B cell (primary cell): ENCODE data around the gene CDC42BPB. TPM values are rescaled to one million over a fixed set of nuclear protein-coding genes. Genes with fewer than 3 reads are reported as not detected.

Experiments
- ATAC-seq: fragments of 200-7000 bp; cut with Tn5 transposase; one replicate; pipeline ENCODE4 v1.10.0; 2021; ENCODE audit warnings: low read depth, mild to moderate bottlenecking, moderate number of reproducible peaks, moderate library complexity
- CTCF ChIA-PET: fragments of 350-600 bp; sonication (Branson Sonifier 250); formaldehyde crosslinking; loops from one replicate; lab custom pipeline; 2021; ENCODE audit warnings: antibody characterized with exemption, inconsistent platforms; lab: Charles Lee
- POLR2A ChIA-PET: fragments of 350-600 bp; sonication (Branson Sonifier 250); formaldehyde crosslinking; loops from one replicate; lab custom pipeline; 2021; ENCODE audit warnings: antibody characterized with exemption; lab: Charles Lee
- DNase-seq: peaks from one replicate; pipeline ENCODE4 v3.0.0; 2013
- H2AFZ ChIP-seq: 2 replicates; pipeline ENCODE4 v1.6.1; 2012; ENCODE audit warnings: mild to moderate bottlenecking, low read depth, low read length; ENCODE audit not compliant: insufficient read depth, poor library complexity, severe bottlenecking
- H3K27ac ChIP-seq, 2 donors: 1 replicate in 1 of 2; 2 replicates in 1 of 2; pipeline ENCODE4 v1.5.1; 2012 to 2013; ENCODE audit warnings: low read length in 2 of 2, mild to moderate bottlenecking in 2 of 2, moderate library complexity in 1 of 2
- H3K27me3 ChIP-seq, 4 experiments: fragments of 200-600 bp in 1 of 4; sonication (generic) in 1 of 4; replicated peaks in 1 of 4; 1 replicate in 2 of 4; 2 replicates in 2 of 4; pipeline versions ENCODE4 v1.6.1 to v1.7.0; 2013 to 2016; ENCODE audit warnings: low read length in 3 of 4, mild to moderate bottlenecking in 2 of 4, mixed read lengths in 1 of 4, moderate library complexity in 1 of 4; ENCODE audit not compliant: insufficient read depth in 4 of 4, control insufficient read depth in 3 of 4; ENCODE audit errors: control extremely low read depth in 1 of 4
- H3K36me3 ChIP-seq, 2 experiments: replicated peaks in 1 of 2; 1 replicate in 1 of 2; 2 replicates in 1 of 2; pipeline versions ENCODE4 v1.6.1 to v1.7.1; 2013; ENCODE audit warnings: low read length in 1 of 2; ENCODE audit not compliant: insufficient read depth in 2 of 2, control insufficient read depth in 1 of 2; ENCODE audit errors: control extremely low read depth in 1 of 2, extremely low read depth in 1 of 2
- H3K4me1 ChIP-seq, 2 donors: fragments of 200-600 bp in 1 of 2; sonication (generic) in 1 of 2; 1 replicate in 1 of 2; 2 replicates in 1 of 2; pipeline versions ENCODE4 v1.5.1 to v1.6.1; 2013 to 2017; ENCODE audit warnings: low read length in 2 of 2; ENCODE audit not compliant: control insufficient read depth in 2 of 2, insufficient read depth in 2 of 2
- H3K4me2 ChIP-seq: replicated peaks from 2 replicates; pipeline ENCODE3; 2012; ENCODE audit warnings: mild to moderate bottlenecking, low read depth, low read length; ENCODE audit not compliant: poor library complexity, severe bottlenecking
- H3K4me3 ChIP-seq, 5 experiments: fragments of 200-600 bp in 1 of 5; sonication (generic) in 1 of 5; 1 replicate in 3 of 5; 2 replicates in 2 of 5; pipeline versions ENCODE4 v1.5.1 to v1.7.0; 2011 to 2016; ENCODE audit warnings: low read length in 4 of 5, mild to moderate bottlenecking in 4 of 5, low read depth in 2 of 5, control low read depth in 1 of 5, moderate library complexity in 1 of 5; ENCODE audit not compliant: insufficient read depth in 1 of 5; ENCODE audit errors: control extremely low read depth in 1 of 5, extremely low read depth in 1 of 5
- H3K79me2 ChIP-seq: fragments of 200-600 bp; sonication (generic); one replicate; pipeline ENCODE4 v1.6.0; 2016; ENCODE audit warnings: low read length; ENCODE audit not compliant: control insufficient read depth, insufficient read depth
- H3K9ac ChIP-seq: fragments of 200-600 bp; sonication (generic); 2 replicates; pipeline ENCODE4 v1.6.1; 2017; ENCODE audit warnings: mild to moderate bottlenecking, low read length, moderate library complexity
- H3K9me3 ChIP-seq, 3 donors: one replicate each; pipeline versions ENCODE4 v1.6.1 to v1.7.1; 2013; ENCODE audit warnings: low read length in 2 of 3; ENCODE audit not compliant: control insufficient read depth in 2 of 3, insufficient read depth in 1 of 3; ENCODE audit errors: control extremely low read depth in 1 of 3
- H4K20me1 ChIP-seq: 2 replicates; pipeline ENCODE4 v1.6.0; 2012; ENCODE audit warnings: mild to moderate bottlenecking, low read length; ENCODE audit not compliant: insufficient read depth, control insufficient read depth, poor library complexity, severe bottlenecking
- H3K27ac Mint-ChIP-seq: one replicate; pipeline ENCODE4 v1.8.0; 2021; ENCODE audit warnings: mixed read lengths
- H3K27me3 Mint-ChIP-seq: one replicate; pipeline ENCODE4 v1.8.0; 2021; ENCODE audit warnings: mixed read lengths
- H3K4me1 Mint-ChIP-seq: one replicate; pipeline ENCODE4 v1.8.0; 2021; ENCODE audit warnings: mixed read lengths
- H3K4me3 Mint-ChIP-seq: one replicate; pipeline ENCODE4 v1.8.0; 2021; ENCODE audit warnings: mixed read lengths
- H3K9me3 Mint-ChIP-seq: one replicate; pipeline ENCODE4 v1.8.0; 2022; ENCODE audit warnings: mixed read lengths; ENCODE audit not compliant: insufficient read depth
- EZH2 ChIP-seq: IDR thresholded peaks from 2 replicates; pipeline ENCODE4 v1.6.1; 2012; ENCODE audit warnings: borderline replicate concordance, low read depth, mild to moderate bottlenecking, moderate library complexity, low read length; ENCODE audit not compliant: insufficient read depth, poor library complexity, severe bottlenecking
- WGBS: methylation state at CpG from one replicate; pipeline ENCODE4 v1.1.5; 2013; ENCODE audit warnings: missing lambda C conversion rate; ENCODE audit not compliant: insufficient coverage; 5-methylcytosine and 5-hydroxymethylcytosine counted together
- intact Hi-C: fragments of 100-400 bp; cut with micrococcal nuclease; formaldehyde crosslinking; loops from one replicate; pipeline ENCODE4 v1.10.0; 2022
- polyA plus RNA-seq: library from polyadenylated mRNA; depleted of rRNA; stranded (reverse); fragments of >200 nt; gene quantifications from 2 replicates; pipeline ENCODE4 v1.2.3, GENCODE V29; 2012
- total RNA-seq, 2 donors: library from RNA; stranded (reverse); fragments of 120-200 nt in 1 of 2; gene quantifications; 1 replicate in 1 of 2; 2 replicates in 1 of 2; pipeline versions ENCODE4 v1.2.3 to v1.2.4, GENCODE V29; 2013 to 2022
- TF ChIP-seq, protein P1 (sequence below): fragments of 200-600 bp; IDR thresholded peaks from one replicate; pipeline ENCODE4 v1.8.0; 2022; ENCODE audit warnings: antibody characterized with exemption, mild to moderate bottlenecking

The CDC42BPB gene
- total and polyA plus RNA-seq, 2 donors (not counting 1 experiment from before 2014, with no cell fraction given): 23.9 to 52.5 TPM

DNA sequence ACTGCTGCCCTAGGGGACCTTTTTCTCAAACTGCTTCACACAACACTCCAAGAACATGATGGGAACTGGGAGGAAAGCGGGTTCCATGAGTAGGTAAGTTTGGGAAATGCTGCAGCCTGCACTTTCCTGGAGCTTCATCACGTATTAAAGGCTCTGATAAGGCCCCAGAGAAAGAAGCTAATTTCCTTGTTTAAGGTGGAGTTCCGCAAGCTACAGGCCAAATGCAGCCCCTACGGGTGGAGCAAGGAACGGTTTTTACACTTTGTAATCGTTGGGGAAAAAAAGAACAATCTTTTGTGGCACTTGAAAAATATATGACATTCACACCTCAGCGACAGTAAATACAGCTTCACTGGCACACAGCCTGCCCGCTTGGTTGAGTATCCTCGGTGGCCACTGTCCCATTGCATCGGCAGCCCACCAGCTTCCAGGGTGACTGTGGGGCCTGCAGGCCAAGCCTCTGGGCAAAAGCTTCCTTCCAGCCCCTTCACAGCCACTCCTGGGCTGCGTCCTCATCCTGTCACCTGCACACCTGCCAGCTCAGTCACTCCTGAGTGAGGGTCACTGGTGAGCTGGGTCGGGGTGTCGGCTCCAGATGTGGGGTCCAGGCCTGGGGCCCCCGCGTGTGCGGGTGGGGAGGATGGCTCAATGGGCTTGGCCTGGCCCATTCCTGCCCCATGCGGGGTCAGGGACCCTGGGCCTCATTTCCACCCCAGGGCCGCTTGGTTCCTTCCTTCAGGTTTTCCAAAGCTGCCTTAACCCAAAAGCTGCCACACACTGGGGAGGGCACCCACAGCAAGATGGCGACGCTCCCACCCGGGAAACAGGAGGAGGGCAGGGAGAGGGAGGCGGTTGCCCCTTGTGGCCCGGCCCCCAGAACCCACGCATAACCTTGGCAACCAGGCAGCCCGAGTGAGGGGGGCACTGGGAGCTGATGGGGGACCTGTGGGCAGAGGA is 132.4 kb downstream of the CDC42BPB start:
- TF ChIP-seq EZH2: no peak
- no peaks in the 10 kb centered on the region for H3K79me2 ChIP-seq
- no peak overlapping the region for H3K4me3 ChIP-seq
- H3K9me3 Mint-ChIP-seq: no peaks in the 10 kb centered on the region
- no peak overlapping the region for H3K27ac ChIP-seq
- intact Hi-C loops: loop anchor here (10.0 kb wide), 1 partner anchor 130 kb away; the partner anchor contains the start of gene CDC42BPB
- peaks cover 36% of the 10 kb centered on the region for H3K4me1 Mint-ChIP-seq
- peaks cover 14% of the 10 kb centered on the region for H3K27me3 Mint-ChIP-seq
- H3K27me3 ChIP-seq: peaks cover 0 to 47% (median 16%) of the 10 kb centered on the region in 4 experiments
- H3K4me1 ChIP-seq: peaks cover 46 to 48% of the 10 kb centered on the region in 2 donors
- H3K27ac Mint-ChIP-seq: no peak overlapping the region
- 95% methylated on average over 20 of the region's 25 CpGs for WGBS
- peaks cover 0 to 31% (median 0%) of the 10 kb centered on the region in 3 donors for H3K9me3 ChIP-seq
- ChIA-PET CTCF (interaction anchor here (1.4 kb wide), 1 partner anchor 230 kb away, joined by 4 read pairs; no protein-coding TSS in a partner anchor), POLR2A (no interaction called here)
- ATAC-seq (no peak), DNase-seq (no peak)
- no peak overlapping the region for H3K4me2 ChIP-seq
- H4K20me1 ChIP-seq: peaks cover 6% of the 10 kb centered on the region
- no peaks in the 10 kb centered on the region for H3K36me3 ChIP-seq
- H3K4me3 Mint-ChIP-seq: peak overlapping the region; percentile 32
- no peak overlapping the region for H3K9ac ChIP-seq
- H2AFZ ChIP-seq: no peak overlapping the region

DNA sequence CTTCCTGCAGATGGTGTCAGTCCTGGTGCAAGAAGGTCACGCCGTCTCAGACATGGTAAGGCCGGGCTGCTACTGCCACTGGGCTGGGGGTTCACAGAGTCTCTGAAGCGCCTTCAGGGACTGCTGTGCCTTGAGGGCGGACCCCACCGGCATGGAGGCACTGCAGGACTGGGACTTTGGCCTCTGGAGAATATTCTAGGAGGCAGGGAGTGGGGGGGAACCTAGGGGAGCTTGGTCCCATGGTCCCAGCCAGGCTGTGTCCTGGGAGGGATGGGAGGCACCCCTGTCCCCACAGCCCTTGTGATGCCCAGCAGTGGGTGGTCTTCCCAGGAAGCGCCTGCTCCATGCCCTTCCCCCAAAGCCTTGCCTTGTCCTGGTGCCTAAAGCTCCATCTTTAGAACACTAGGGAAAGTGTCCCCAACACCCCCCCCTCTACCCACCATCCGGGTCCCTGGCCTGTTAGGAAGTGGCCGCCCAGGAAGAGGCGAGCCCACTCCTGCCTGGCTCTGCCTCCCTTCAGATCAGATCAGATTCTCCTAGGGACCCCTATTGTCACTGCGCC is 133.3 kb downstream of the CDC42BPB start:
- Histone ChIP-seq H4K20me1 (no peaks in the 10 kb centered on the region), H3K27me3 (peaks cover 0 to 38% (median 13%) of the 10 kb centered on the region in 4 experiments), H3K4me3 (no peak overlapping the region), H3K4me2 (peak overlapping the region; percentile 91), H3K9me3 (peaks cover 0 to 26% (median 0%) of the 10 kb centered on the region in 3 donors), H3K9ac (peak overlapping the region; percentile 65), H3K36me3 (no peaks in the 10 kb centered on the region), H3K79me2 (no peaks in the 10 kb centered on the region), H3K4me1 (peaks cover 37 to 41% of the 10 kb centered on the region in 2 donors), H2AFZ (peak overlapping the region; percentile 40), H3K27ac (no peak overlapping the region)
- Mint-ChIP-seq H3K4me3 (peak overlapping the region; percentile 32), H3K27ac (no peak overlapping the region), H3K4me1 (peaks cover 34% of the 10 kb centered on the region), H3K27me3 (peaks cover 14% of the 10 kb centered on the region), H3K9me3 (no peaks in the 10 kb centered on the region)
- ChIA-PET CTCF (interaction anchor here (1.4 kb wide), 1 partner anchor 229 kb away, joined by 4 read pairs; no protein-coding TSS in a partner anchor), POLR2A (no interaction called here)
- intact Hi-C loops: loop anchor here (10.0 kb wide), 1 partner anchor 131 kb away; the partner anchor contains the start of gene CDC42BPB
- DNase-seq (peak; percentile 34), ATAC-seq (no peak)
- TF ChIP-seq, protein P1, sequence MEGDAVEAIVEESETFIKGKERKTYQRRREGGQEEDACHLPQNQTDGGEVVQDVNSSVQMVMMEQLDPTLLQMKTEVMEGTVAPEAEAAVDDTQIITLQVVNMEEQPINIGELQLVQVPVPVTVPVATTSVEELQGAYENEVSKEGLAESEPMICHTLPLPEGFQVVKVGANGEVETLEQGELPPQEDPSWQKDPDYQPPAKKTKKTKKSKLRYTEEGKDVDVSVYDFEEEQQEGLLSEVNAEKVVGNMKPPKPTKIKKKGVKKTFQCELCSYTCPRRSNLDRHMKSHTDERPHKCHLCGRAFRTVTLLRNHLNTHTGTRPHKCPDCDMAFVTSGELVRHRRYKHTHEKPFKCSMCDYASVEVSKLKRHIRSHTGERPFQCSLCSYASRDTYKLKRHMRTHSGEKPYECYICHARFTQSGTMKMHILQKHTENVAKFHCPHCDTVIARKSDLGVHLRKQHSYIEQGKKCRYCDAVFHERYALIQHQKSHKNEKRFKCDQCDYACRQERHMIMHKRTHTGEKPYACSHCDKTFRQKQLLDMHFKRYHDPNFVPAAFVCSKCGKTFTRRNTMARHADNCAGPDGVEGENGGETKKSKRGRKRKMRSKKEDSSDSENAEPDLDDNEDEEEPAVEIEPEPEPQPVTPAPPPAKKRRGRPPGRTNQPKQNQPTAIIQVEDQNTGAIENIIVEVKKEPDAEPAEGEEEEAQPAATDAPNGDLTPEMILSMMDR: no peak
- no peak for TF ChIP-seq EZH2
- 39% methylated on average over 8 of the region's 11 CpGs for WGBS
